Effector memory CD4-positive, alpha-beta T cell (primary cell): ENCODE measurements around the gene EPHA4.

Experiments
- DNase-seq, 3 donors: peaks; one replicate each; pipeline ENCODE4 v3.0.0-alpha.2; 2020
- H3K27ac ChIP-seq: 2 replicates; pipeline ENCODE4 v1.7.0; 2013; ENCODE audit warnings: mild to moderate bottlenecking, low read length, moderate library complexity; ENCODE audit not compliant: insufficient read depth, poor library complexity, severe bottlenecking
- H3K27me3 ChIP-seq: replicated peaks from 2 replicates; pipeline ENCODE4 v1.7.0; 2013; ENCODE audit warnings: mild to moderate bottlenecking, low read length; ENCODE audit not compliant: insufficient read depth, control insufficient read depth, poor library complexity, severe bottlenecking
- H3K36me3 ChIP-seq: 2 replicates; pipeline ENCODE4 v1.7.0; 2013; ENCODE audit warnings: mild to moderate bottlenecking, low read length, moderate library complexity; ENCODE audit not compliant: control insufficient read depth, insufficient read depth
- H3K4me1 ChIP-seq: 2 replicates; pipeline ENCODE4 v1.7.0; 2013; ENCODE audit warnings: low read length, mild to moderate bottlenecking; ENCODE audit not compliant: control insufficient read depth, insufficient read depth, poor library complexity, severe bottlenecking
- H3K4me3 ChIP-seq: 2 replicates; pipeline ENCODE4 v1.7.0; 2013; ENCODE audit warnings: low read length, low read depth, mild to moderate bottlenecking; ENCODE audit not compliant: insufficient read depth, poor library complexity, severe bottlenecking
- H3K9me3 ChIP-seq: 2 replicates; pipeline ENCODE4 v1.7.0; 2013; ENCODE audit warnings: mild to moderate bottlenecking, low read length, moderate library complexity; ENCODE audit not compliant: control insufficient read depth

The EPHA4 gene

GRCh38 chr2:221420245-221420644, 151.9 kb downstream of the EPHA4 start:
- peak overlapping the region; percentile 15 for H3K4me3 ChIP-seq
- DNase-seq = no peak
- no peaks in the 10 kb centered on the region for H3K9me3 ChIP-seq
- peaks cover 18% of the 10 kb centered on the region for H3K4me1 ChIP-seq
- H3K27me3 ChIP-seq = no peaks in the 10 kb centered on the region
- peak overlapping the region; percentile 52 for H3K27ac ChIP-seq
- peaks cover 9% of the 10 kb centered on the region for H3K36me3 ChIP-seq

- Histone ChIP-seq H3K4me3 (no peak overlapping the region), H3K4me1 (peaks cover 16% of the 10 kb centered on the region), H3K27ac (no peak overlapping the region), H3K36me3 (no peaks in the 10 kb centered on the region), H3K9me3 (no peaks in the 10 kb centered on the region), H3K27me3 (no peaks in the 10 kb centered on the region)
- no peak for DNase-seq
Measured at GRCh38 chr2:221415789-221416188, 156.3 kb downstream of the EPHA4 start.

- DNase-seq = no peak
- no peaks in the 10 kb centered on the region for H3K9me3 ChIP-seq
- no peak overlapping the region for H3K4me3 ChIP-seq
- H3K36me3 ChIP-seq = no peaks in the 10 kb centered on the region
- H3K27ac ChIP-seq = no peak overlapping the region
- no peaks in the 10 kb centered on the region for H3K27me3 ChIP-seq
- no peaks in the 10 kb centered on the region for H3K4me1 ChIP-seq
Measured at GRCh38 chr2:221412978-221413377, 159.1 kb downstream of the EPHA4 start.

- Histone ChIP-seq H3K27me3 (no peaks in the 10 kb centered on the region), H3K27ac (no peak overlapping the region), H3K4me1 (no peaks in the 10 kb centered on the region), H3K9me3 (no peaks in the 10 kb centered on the region), H3K36me3 (no peaks in the 10 kb centered on the region), H3K4me3 (no peak overlapping the region)
- DNase-seq = no peak
Measured at GRCh38 chr2:221410487-221410886, 161.6 kb downstream of the EPHA4 start.

- Histone ChIP-seq H3K4me3 (no peak overlapping the region), H3K36me3 (no peaks in the 10 kb centered on the region), H3K4me1 (no peaks in the 10 kb centered on the region), H3K9me3 (no peaks in the 10 kb centered on the region), H3K27me3 (no peaks in the 10 kb centered on the region), H3K27ac (no peak overlapping the region)
- DNase-seq = no peak
Measured at GRCh38 chr2:221407765-221408164, 164.3 kb downstream of the EPHA4 start.

- Histone ChIP-seq H3K36me3 (no peaks in the 10 kb centered on the region), H3K9me3 (no peaks in the 10 kb centered on the region), H3K4me1 (no peaks in the 10 kb centered on the region), H3K4me3 (no peak overlapping the region), H3K27ac (no peak overlapping the region), H3K27me3 (no peaks in the 10 kb centered on the region)
- no peak for DNase-seq
Measured at GRCh38 chr2:221405521-221405920, 166.6 kb downstream of the EPHA4 start.

GRCh38 chr2:221402072-221402471, 170.0 kb downstream of the EPHA4 start:
- H3K9me3 ChIP-seq = no peaks in the 10 kb centered on the region

GRCh38 chr2:221400411-221400810, 171.7 kb downstream of the EPHA4 start:
- no peaks in the 10 kb centered on the region for H3K27me3 ChIP-seq
- H3K4me3 ChIP-seq = no peak overlapping the region
- no peaks in the 10 kb centered on the region for H3K4me1 ChIP-seq
- H3K36me3 ChIP-seq = no peaks in the 10 kb centered on the region
- H3K9me3 ChIP-seq = no peaks in the 10 kb centered on the region
- no peak for DNase-seq
- H3K27ac ChIP-seq = no peak overlapping the region

More at GRCh38 chr2:221402072-221402471, 170.0 kb downstream of the EPHA4 start:
- Histone ChIP-seq H3K4me3 (no peak overlapping the region), H3K4me1 (no peaks in the 10 kb centered on the region), H3K36me3 (no peaks in the 10 kb centered on the region), H3K27me3 (no peaks in the 10 kb centered on the region), H3K27ac (no peak overlapping the region)
- DNase-seq = no peak

- DNase-seq = no peak
- Histone ChIP-seq H3K9me3 (no peaks in the 10 kb centered on the region), H3K27ac (no peak overlapping the region), H3K27me3 (no peaks in the 10 kb centered on the region), H3K4me3 (no peak overlapping the region), H3K4me1 (no peaks in the 10 kb centered on the region), H3K36me3 (no peaks in the 10 kb centered on the region)
Measured at GRCh38 chr2:221399183-221399582, 172.9 kb downstream of the EPHA4 start.

GRCh38 chr2:221397187-221397586, 174.9 kb downstream of the EPHA4 start:
- DNase-seq = no peak
- no peaks in the 10 kb centered on the region for H3K4me1 ChIP-seq
- no peaks in the 10 kb centered on the region for H3K36me3 ChIP-seq
- no peak overlapping the region for H3K27ac ChIP-seq
- no peak overlapping the region for H3K4me3 ChIP-seq
- H3K27me3 ChIP-seq = no peaks in the 10 kb centered on the region
- no peaks in the 10 kb centered on the region for H3K9me3 ChIP-seq
